Hepatocyte (in vitro differentiated cells): ENCODE measurements around the gene SCN3A. TPM values are rescaled to one million over a fixed set of nuclear protein-coding genes. Genes with fewer than 3 reads are reported as not detected.

Source experiments
- DNase-seq: peaks from one replicate; pipeline ENCODE4 v3.0.0-alpha.2; 2016; ENCODE audit warnings: low spot score
- H2AFZ ChIP-seq: fragments of 200-600 bp; sonication (generic); 2 replicates; pipeline ENCODE4 v1.6.0; 2016; ENCODE audit warnings: antibody characterized with exemption, mild to moderate bottlenecking
- H3K27ac ChIP-seq: fragments of 200-600 bp; sonication (generic); 2 replicates; pipeline ENCODE4 v1.5.1; 2016; ENCODE audit warnings: mild to moderate bottlenecking
- H3K27me3 ChIP-seq: fragments of 200-600 bp; sonication (generic); 2 replicates; pipeline ENCODE4 v1.6.1; 2016
- H3K36me3 ChIP-seq: fragments of 200-600 bp; sonication (generic); replicated peaks from 2 replicates; pipeline ENCODE4 v1.5.1; 2016; ENCODE audit warnings: low read depth; ENCODE audit not compliant: insufficient read depth
- H3K4me1 ChIP-seq: fragments of 200-600 bp; sonication (generic); 2 replicates; pipeline ENCODE4 v1.5.1; 2016; ENCODE audit warnings: mild to moderate bottlenecking, moderate library complexity; ENCODE audit not compliant: insufficient read depth
- H3K4me2 ChIP-seq: fragments of 200-600 bp; sonication (generic); 2 replicates; pipeline ENCODE4 v1.6.0; 2016
- H3K4me3 ChIP-seq: fragments of 200-600 bp; sonication (generic); 2 replicates; pipeline ENCODE4 v1.5.1; 2016; ENCODE audit warnings: mild to moderate bottlenecking
- H3K79me2 ChIP-seq: fragments of 200-600 bp; sonication (generic); 2 replicates; pipeline ENCODE4 v1.6.0; 2017; ENCODE audit warnings: mild to moderate bottlenecking
- H3K9me2 ChIP-seq: fragments of 200-600 bp; sonication (generic); replicated peaks from 2 replicates; pipeline ENCODE4 v1.6.0; 2017; ENCODE audit warnings: mild to moderate bottlenecking; ENCODE audit not compliant: insufficient read depth
- H3K9me3 ChIP-seq: fragments of 200-600 bp; sonication (generic); 2 replicates; pipeline ENCODE4 v1.5.1; 2016; ENCODE audit warnings: low read depth, mild to moderate bottlenecking
- H4K20me1 ChIP-seq: fragments of 200-600 bp; sonication (generic); 2 replicates; pipeline ENCODE4 v1.6.0; 2016; ENCODE audit warnings: mild to moderate bottlenecking; ENCODE audit not compliant: insufficient read depth, poor library complexity, severe bottlenecking
- EZH2 ChIP-seq: fragments of 200-600 bp; sonication (generic); IDR thresholded peaks from 2 replicates; pipeline ENCODE4 v1.6.1; 2016; ENCODE audit warnings: antibody characterized with exemption, mild to moderate bottlenecking, borderline replicate concordance
- EZH2phosphoT487 ChIP-seq: fragments of 200-600 bp; sonication (generic); IDR thresholded peaks from one replicate; pipeline ENCODE4 v1.6.1; 2018; ENCODE audit warnings: antibody characterized with exemption, mild to moderate bottlenecking, low read depth, moderate library complexity; ENCODE audit not compliant: unreplicated experiment, severe bottlenecking
- WGBS: methylation state at CpG from one replicate; pipeline ENCODE4 v1.1.6; 2016; ENCODE audit warnings: low lambda C conversion rate; ENCODE audit errors: missing lambda C conversion rate; 5-methylcytosine and 5-hydroxymethylcytosine counted together
- polyA plus RNA-seq: library from polyadenylated mRNA; unstranded; fragments of >200 nt; fragmentation: Nextera tagmentation; extraction: Ambion mirVana; gene quantifications from 2 replicates; pipeline ENCODE4 v1.2.1, GENCODE V29; 2016
- total RNA-seq: library from RNA; depleted of rRNA; stranded (reverse); fragments of >200 nt; gene quantifications from 2 replicates; pipeline ENCODE4 v1.2.3, GENCODE V29; 2014
- TF ChIP-seq, protein P1 (sequence below): fragments of 200-600 bp; sonication (generic); IDR thresholded peaks from 2 replicates; pipeline ENCODE4 v1.5.1; 2016; ENCODE audit warnings: antibody characterized with exemption, mild to moderate bottlenecking; ENCODE audit not compliant: poor library complexity

Gene SCN3A
- total and polyA plus RNA-seq, 2 experiments from 2014 or later: 3.0 to 14.5 TPM

GRCh38 chr2:165114346-165114939, 89.4 kb downstream of the SCN3A start:
- Histone ChIP-seq H3K36me3 (no peaks in the 10 kb centered on the region), H3K27me3 (no peaks in the 10 kb centered on the region), H3K27ac (no peak overlapping the region), H3K4me2 (no peak overlapping the region), H3K4me1 (peaks cover 9% of the 10 kb centered on the region), H3K9me2 (no peaks in the 10 kb centered on the region), H4K20me1 (no peaks in the 10 kb centered on the region), H3K9me3 (no peaks in the 10 kb centered on the region), H3K4me3 (no peak overlapping the region), H3K79me2 (no peaks in the 10 kb centered on the region), H2AFZ (no peak overlapping the region)
- no peak for TF ChIP-seq EZH2
- no peak for TF ChIP-seq EZH2phosphoT487
- TF ChIP-seq, protein P1, sequence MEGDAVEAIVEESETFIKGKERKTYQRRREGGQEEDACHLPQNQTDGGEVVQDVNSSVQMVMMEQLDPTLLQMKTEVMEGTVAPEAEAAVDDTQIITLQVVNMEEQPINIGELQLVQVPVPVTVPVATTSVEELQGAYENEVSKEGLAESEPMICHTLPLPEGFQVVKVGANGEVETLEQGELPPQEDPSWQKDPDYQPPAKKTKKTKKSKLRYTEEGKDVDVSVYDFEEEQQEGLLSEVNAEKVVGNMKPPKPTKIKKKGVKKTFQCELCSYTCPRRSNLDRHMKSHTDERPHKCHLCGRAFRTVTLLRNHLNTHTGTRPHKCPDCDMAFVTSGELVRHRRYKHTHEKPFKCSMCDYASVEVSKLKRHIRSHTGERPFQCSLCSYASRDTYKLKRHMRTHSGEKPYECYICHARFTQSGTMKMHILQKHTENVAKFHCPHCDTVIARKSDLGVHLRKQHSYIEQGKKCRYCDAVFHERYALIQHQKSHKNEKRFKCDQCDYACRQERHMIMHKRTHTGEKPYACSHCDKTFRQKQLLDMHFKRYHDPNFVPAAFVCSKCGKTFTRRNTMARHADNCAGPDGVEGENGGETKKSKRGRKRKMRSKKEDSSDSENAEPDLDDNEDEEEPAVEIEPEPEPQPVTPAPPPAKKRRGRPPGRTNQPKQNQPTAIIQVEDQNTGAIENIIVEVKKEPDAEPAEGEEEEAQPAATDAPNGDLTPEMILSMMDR: no peak
- 63% methylated on average over 4 of the region's 4 CpGs for WGBS
- peak; percentile 35 for DNase-seq

- Histone ChIP-seq H3K36me3 (no peaks in the 10 kb centered on the region), H3K27ac (no peak overlapping the region), H4K20me1 (no peaks in the 10 kb centered on the region), H3K4me3 (no peak overlapping the region), H2AFZ (no peak overlapping the region), H3K4me1 (peaks cover 11% of the 10 kb centered on the region), H3K79me2 (no peaks in the 10 kb centered on the region), H3K9me3 (no peaks in the 10 kb centered on the region), H3K4me2 (no peak overlapping the region), H3K9me2 (no peaks in the 10 kb centered on the region), H3K27me3 (no peaks in the 10 kb centered on the region)
- TF ChIP-seq EZH2 (no peak), EZH2phosphoT487 (no peak)
- TF ChIP-seq, protein P1: no peak
- WGBS: 29% methylated on average over 2 of the region's 2 CpGs
- peak; percentile 11 for DNase-seq
Observed at GRCh38 chr2:165113414-165113813, 90.4 kb downstream of the SCN3A start.

DNA sequence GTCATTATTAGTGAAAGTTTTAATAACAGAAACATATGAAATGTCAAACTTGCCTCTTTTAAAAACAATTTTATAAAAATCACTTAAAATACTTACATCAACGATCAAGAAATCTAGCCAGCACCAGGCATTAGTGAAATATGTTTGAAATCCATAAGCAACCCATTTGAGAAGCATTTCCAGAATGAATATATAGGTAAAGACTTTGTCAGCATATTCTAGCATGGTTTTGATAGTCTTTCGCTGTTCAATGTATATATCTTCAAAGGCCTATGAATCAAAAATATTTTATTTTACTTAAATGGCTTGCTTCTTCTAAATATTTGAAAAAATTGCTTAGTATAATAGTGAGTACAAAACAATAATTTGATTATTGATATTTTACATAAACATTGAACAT, 91.1 kb downstream of the SCN3A start:
- H3K4me3 ChIP-seq: no peak overlapping the region
- no peak overlapping the region for H2AFZ ChIP-seq
- H4K20me1 ChIP-seq: no peaks in the 10 kb centered on the region
- no peak overlapping the region for H3K27ac ChIP-seq
- no peaks in the 10 kb centered on the region for H3K9me3 ChIP-seq
- H3K4me1 ChIP-seq: peaks cover 11% of the 10 kb centered on the region
- H3K79me2 ChIP-seq: no peaks in the 10 kb centered on the region
- no peak for TF ChIP-seq EZH2phosphoT487
- TF ChIP-seq, protein P1: no peak
- no peaks in the 10 kb centered on the region for H3K27me3 ChIP-seq
- 89% methylated on average over 2 of the region's 2 CpGs for WGBS
- peak overlapping the region; percentile 22 for H3K4me2 ChIP-seq
- no peaks in the 10 kb centered on the region for H3K36me3 ChIP-seq
- no peak for DNase-seq
- no peaks in the 10 kb centered on the region for H3K9me2 ChIP-seq
